Esophagus (tissue), 2 donors: ENCODE results near the gene PLCXD3. TPM values are rescaled to one million over a fixed set of nuclear protein-coding genes. Genes with fewer than 3 reads are reported as not detected.
"Not testable (repeated sequence)": the region's sequence is repeated elsewhere in the genome, so short reads cannot be mapped to it uniquely, and the experiment has no call there.

Experiments
- H3K27ac ChIP-seq, 2 donors: one replicate each; pipeline ENCODE4 v1.5.1; 2013; ENCODE audit warnings: low read depth in 2 of 2, mild to moderate bottlenecking in 2 of 2, inconsistent platforms in 1 of 2, low read length in 1 of 2, moderate library complexity in 1 of 2
- H3K27me3 ChIP-seq, 2 donors: one replicate each; pipeline ENCODE4 v1.6.1; 2013; ENCODE audit warnings: low read length in 2 of 2, control low read depth in 1 of 2, mild to moderate bottlenecking in 1 of 2; ENCODE audit not compliant: insufficient read depth in 2 of 2, control insufficient read depth in 1 of 2
- H3K36me3 ChIP-seq, 2 donors: one replicate each; pipeline ENCODE4 v1.6.1; 2013; ENCODE audit warnings: low read length in 1 of 2; ENCODE audit not compliant: control insufficient read depth in 2 of 2, insufficient read depth in 2 of 2
- H3K4me1 ChIP-seq, 2 donors: one replicate each; pipeline ENCODE4 v1.6.1; 2013; ENCODE audit warnings: low read length in 1 of 2; ENCODE audit not compliant: control insufficient read depth in 2 of 2, insufficient read depth in 2 of 2
- H3K4me3 ChIP-seq, 2 donors: one replicate each; pipeline ENCODE4 v1.5.1; 2013; ENCODE audit warnings: low read length in 2 of 2, mild to moderate bottlenecking in 2 of 2, low read depth in 1 of 2, moderate library complexity in 1 of 2
- H3K9me3 ChIP-seq, 2 donors: one replicate each; pipeline ENCODE4 v1.6.1; 2013; ENCODE audit warnings: mild to moderate bottlenecking in 2 of 2, low read depth in 1 of 2, low read length in 1 of 2, moderate library complexity in 1 of 2; ENCODE audit not compliant: control insufficient read depth in 2 of 2, insufficient read depth in 1 of 2
- WGBS, 2 donors: extraction: QIAGEN DNeasy Blood & Tissue Kit; methylation state at CpG; one replicate each; pipeline ENCODE4 v1.1.7; 2013; 5-methylcytosine and 5-hydroxymethylcytosine counted together
- polyA plus RNA-seq, 2 donors: library from polyadenylated mRNA; stranded (reverse); fragments of 200-250 nt; gene quantifications; one replicate each; pipeline ENCODE4 v1.2.3, GENCODE V29; 2013
- donor health status: healthy with polysubstance abuse.
- donor health status: Bipolar disorder and iron deficiency.

The PLCXD3 gene
- polyA plus RNA-seq, 2 donors: 0.10 to 0.19 TPM

- H3K27ac ChIP-seq: no peak overlapping the region
- H3K4me1 ChIP-seq: no peaks in the 10 kb centered on the region
- no peaks in the 10 kb centered on the region for H3K27me3 ChIP-seq
- no peak overlapping the region for H3K4me3 ChIP-seq
- no peaks in the 10 kb centered on the region for H3K9me3 ChIP-seq
- no peaks in the 10 kb centered on the region for H3K36me3 ChIP-seq
Observed at GRCh38 chr5:41503860-41504259, 6.5 kb downstream of the PLCXD3 start.

GRCh38 chr5:41503310-41503709, 7.1 kb downstream of the PLCXD3 start:
- Histone ChIP-seq H3K27ac (no peak overlapping the region), H3K36me3 (no peaks in the 10 kb centered on the region), H3K9me3 (no peaks in the 10 kb centered on the region), H3K4me1 (no peaks in the 10 kb centered on the region), H3K27me3 (no peaks in the 10 kb centered on the region), H3K4me3 (no peak overlapping the region)
- 75 to 90% methylated on average over 2 of the region's 2 CpGs for WGBS, 2 donors

DNA sequence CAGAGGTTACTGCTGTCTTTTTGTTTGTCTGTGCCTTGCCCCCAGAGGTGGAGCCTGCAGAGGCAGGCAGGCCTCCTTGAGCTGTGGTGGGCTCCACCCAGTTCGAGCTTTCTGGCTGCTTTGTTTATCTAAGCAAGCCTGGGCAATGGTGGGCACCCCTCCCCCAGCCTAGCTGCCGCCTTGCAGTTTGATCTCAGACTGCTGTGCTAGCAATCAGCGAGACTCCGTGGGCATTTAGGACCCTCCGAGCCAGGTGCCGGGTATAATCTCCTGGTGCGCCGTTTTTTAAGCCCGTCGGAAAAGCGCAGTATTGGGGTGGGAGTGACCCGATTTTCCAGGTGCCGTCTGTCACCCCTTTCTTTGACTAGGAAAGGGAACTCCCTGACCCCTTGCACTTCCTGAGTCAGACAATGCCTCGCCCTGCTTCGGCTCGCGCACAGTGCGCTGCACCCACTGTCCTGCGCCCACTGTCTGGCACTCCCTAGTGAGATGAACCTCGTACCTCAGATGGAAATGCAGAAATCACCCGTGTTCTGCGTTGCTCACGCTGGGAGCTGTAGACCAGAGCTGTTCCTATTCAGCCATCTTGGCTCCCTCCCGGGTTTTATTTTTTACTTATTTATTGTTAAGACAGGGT, 16.8 kb downstream of the PLCXD3 start:
- WGBS, 2 donors: 84 to 85% methylated on average over 24 of the region's 24 CpGs
- not testable (repeated sequence) for H3K4me3 ChIP-seq, H3K27me3 ChIP-seq, H3K9me3 ChIP-seq, H3K4me1 ChIP-seq, H3K27ac ChIP-seq, H3K36me3 ChIP-seq

GRCh38 chr5:41485533-41485932, 24.9 kb downstream of the PLCXD3 start:
- H3K27me3 ChIP-seq: no peaks in the 10 kb centered on the region
- H3K36me3 ChIP-seq: no peaks in the 10 kb centered on the region
- WGBS, 2 donors: 83 to 84% methylated on average over 3 of the region's 3 CpGs
- no peak overlapping the region for H3K27ac ChIP-seq
- H3K4me1 ChIP-seq: no peaks in the 10 kb centered on the region
- no peak overlapping the region for H3K4me3 ChIP-seq
- H3K9me3 ChIP-seq: no peaks in the 10 kb centered on the region

GRCh38 chr5:41482715-41483114, 27.7 kb downstream of the PLCXD3 start:
- Histone ChIP-seq H3K4me1 (no peaks in the 10 kb centered on the region), H3K27ac (no peak overlapping the region), H3K27me3 (no peaks in the 10 kb centered on the region), H3K4me3 (no peak overlapping the region), H3K36me3 (no peaks in the 10 kb centered on the region), H3K9me3 (no peaks in the 10 kb centered on the region)
- WGBS, 2 donors: 54 to 55% methylated on average over 2 of the region's 2 CpGs

DNA sequence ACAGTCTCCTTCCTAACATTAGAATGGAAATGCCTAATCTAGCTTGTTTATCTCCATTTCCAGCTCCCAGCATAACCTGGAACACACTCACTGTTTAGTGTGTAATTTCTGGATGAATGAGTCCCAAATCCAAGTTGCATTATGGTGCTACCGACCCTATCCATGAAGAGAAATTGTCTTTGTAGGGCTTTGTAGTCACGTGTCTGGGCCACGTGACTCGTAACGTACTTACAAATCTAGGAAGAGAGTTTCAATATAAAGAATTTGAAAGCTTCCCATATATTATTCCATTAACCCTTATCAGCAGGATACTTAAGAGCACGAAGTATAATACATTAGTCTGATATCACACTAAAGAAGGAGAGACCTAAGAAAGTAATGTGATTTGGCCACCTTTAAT, 28.2 kb downstream of the PLCXD3 start:
- Histone ChIP-seq H3K36me3 (no peaks in the 10 kb centered on the region), H3K27me3 (no peaks in the 10 kb centered on the region), H3K27ac (no peak overlapping the region), H3K4me3 (no peak overlapping the region), H3K4me1 (no peaks in the 10 kb centered on the region), H3K9me3 (no peaks in the 10 kb centered on the region)
- 83 to 84% methylated on average over 6 of the region's 6 CpGs for WGBS, 2 donors

GRCh38 chr5:41471571-41472208, 38.7 kb downstream of the PLCXD3 start:
- H3K9me3 ChIP-seq, H3K36me3 ChIP-seq, H3K27me3 ChIP-seq, H3K4me3 ChIP-seq, H3K27ac ChIP-seq, H3K4me1 ChIP-seq: not testable (repeated sequence)
- no CpG with 5 or more reads among the region's 1 CpG for WGBS, 2 donors

- Histone ChIP-seq H3K27me3 (no peaks in the 10 kb centered on the region), H3K4me3 (no peak overlapping the region), H3K4me1 (no peaks in the 10 kb centered on the region), H3K27ac (no peak overlapping the region), H3K36me3 (no peaks in the 10 kb centered on the region), H3K9me3 (no peaks in the 10 kb centered on the region)
- WGBS, 2 donors: 73 to 80% methylated on average over 3 of the region's 3 CpGs
Observed at GRCh38 chr5:41465493-41466171, 44.8 kb downstream of the PLCXD3 start.

DNA sequence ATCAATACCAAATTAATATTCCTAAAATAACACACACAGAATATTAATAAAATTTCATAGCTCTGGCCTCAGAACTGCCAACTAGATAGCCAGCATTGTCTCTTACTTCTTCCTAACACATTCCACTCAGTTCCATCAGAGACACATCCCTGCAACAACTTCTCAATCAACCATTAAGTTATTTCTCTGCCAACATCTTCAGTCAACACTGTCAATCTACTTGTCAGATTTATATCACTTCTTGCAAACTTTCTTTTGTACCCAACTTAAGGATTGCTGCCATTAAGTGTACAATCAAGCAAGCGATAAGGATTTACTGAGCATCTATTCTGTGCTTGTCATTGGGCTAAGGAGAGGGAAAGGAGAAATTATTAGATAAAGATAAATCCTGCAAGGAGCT, 50.8 kb downstream of the PLCXD3 start:
- Histone ChIP-seq H3K9me3 (no peaks in the 10 kb centered on the region), H3K27me3 (no peaks in the 10 kb centered on the region), H3K4me3 (no peak overlapping the region), H3K36me3 (no peaks in the 10 kb centered on the region), H3K4me1 (no peaks in the 10 kb centered on the region), H3K27ac (no peak overlapping the region)
- WGBS, 2 donors: 90 to 94% methylated on average over 1 of the region's 1 CpG

GRCh38 chr5:41457094-41457493, 53.3 kb downstream of the PLCXD3 start:
- Histone ChIP-seq H3K36me3 (no peaks in the 10 kb centered on the region), H3K27me3 (no peaks in the 10 kb centered on the region), H3K9me3 (no peaks in the 10 kb centered on the region), H3K4me3 (no peak overlapping the region), H3K4me1 (no peaks in the 10 kb centered on the region), H3K27ac (no peak overlapping the region)
- 84 to 94% methylated on average over 2 of the region's 2 CpGs for WGBS, 2 donors
